ENCODE measurements around the gene SEPSECS. TPM values are rescaled to one million over a fixed set of nuclear protein-coding genes. Genes with fewer than 3 reads are reported as not detected.

SEPSECS gene
- total and polyA plus RNA-seq, 2 of the 8 experiments (the other 6 are each of a cell fraction or from before 2014, with no cell fraction given) = 1.9 to 4.1 TPM

DNA sequence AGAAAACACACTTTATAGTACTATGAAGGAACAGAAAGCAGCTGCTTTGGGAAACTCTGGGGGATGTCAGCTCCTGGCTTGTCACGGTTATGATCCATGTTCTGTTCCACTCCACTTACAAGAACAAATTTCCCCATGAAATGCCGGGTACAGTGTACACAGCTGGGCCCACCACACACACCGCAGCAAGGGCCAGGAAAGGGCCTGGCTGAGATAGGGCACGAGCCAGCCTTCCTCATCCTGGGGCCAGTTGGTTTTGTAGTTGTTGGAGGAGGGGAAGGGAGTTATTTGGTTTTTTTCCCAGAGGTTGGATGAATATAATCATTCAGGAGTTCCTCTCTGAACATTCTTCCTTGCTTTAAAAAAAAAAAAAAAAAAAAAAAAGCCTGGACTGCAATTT, 56.8 kb downstream of the SEPSECS start:
- Histone ChIP-seq H2BK20ac (ENCODE audit: low read length) (no peak overlapping the region), H3K4me3 (ENCODE audit: extremely low read depth in 1 of 4, insufficient read depth in 2 of 4, low read depth in 3 of 4, low read length in 4 of 4) (no peak overlapping the region), H3K23ac (ENCODE audit: insufficient read length) (no peak overlapping the region), H4K20me1 (replicated peaks in 1 of 2; ENCODE audit: control insufficient read depth in 1 of 2, insufficient read depth in 2 of 2, low read length in 2 of 2) (no peaks in the 10 kb centered on the region), H4K5ac (ENCODE audit: insufficient read length, low read depth, low read length) (no peak overlapping the region), H2BK12ac (ENCODE audit: low read depth, low read length) (no peak overlapping the region), H3K27ac (ENCODE audit: low read depth, low read length) (no peak overlapping the region), H2BK5ac (ENCODE audit: low read depth, low read length) (no peak overlapping the region), H3K36me3 (ENCODE audit: control insufficient read depth in 2 of 4, insufficient read depth in 4 of 4, low read length in 3 of 4) (no peaks in the 10 kb centered on the region), H3K9ac (replicated peaks in 1 of 4; ENCODE audit: extremely low read depth in 1 of 4, low read depth in 3 of 4, low read length in 3 of 4) (no peak overlapping the region), H3K79me2 (ENCODE audit: control insufficient read depth in 1 of 2, insufficient read depth in 2 of 2, low read length in 2 of 2) (no peaks in the 10 kb centered on the region), H2AK5ac (ENCODE audit: low read depth, low read length) (no peak overlapping the region), H2BK120ac (replicated peaks; ENCODE audit: low read depth, low read length) (no peak overlapping the region), H3K18ac (ENCODE audit: extremely low read depth, low read length) (no peak overlapping the region), H3K79me1 (ENCODE audit: low read depth, low read length) (no peaks in the 10 kb centered on the region), H3K14ac (ENCODE audit: insufficient read length) (no peak overlapping the region), H3K27me3 (replicated peaks in 1 of 4; ENCODE audit: control insufficient read depth in 3 of 4, extremely low read depth in 1 of 4, insufficient read depth in 3 of 4, low read length in 3 of 4) (no peaks in the 10 kb centered on the region; a peak in 1 of 7 replicates), H3K4ac (replicated peaks; ENCODE audit: insufficient read length, low read depth, low read length) (no peak overlapping the region), H4K8ac (ENCODE audit: extremely low read depth, insufficient read depth, low read length) (no peak overlapping the region), H2AFZ (ENCODE audit: low read length) (no peak overlapping the region), H3K4me2 (ENCODE audit: insufficient read depth in 1 of 2, low read depth in 2 of 2, low read length in 2 of 2) (no peak overlapping the region), H3K4me1 (replicated peaks in 1 of 4; ENCODE audit: control insufficient read depth in 3 of 4, insufficient read depth in 4 of 4, low read length in 3 of 4) (no peaks in the 10 kb centered on the region), H4K91ac (replicated peaks; ENCODE audit: insufficient read length, low read length) (no peak overlapping the region), H3K23me2 (ENCODE audit: low read depth, low read length) (no peaks in the 10 kb centered on the region; the same call in 1 of the 2 replicates), H3K9me3 (ENCODE audit: insufficient read depth in 2 of 2, low read depth in 1 of 2, low read length in 1 of 2) (no peaks in the 10 kb centered on the region; a peak in 1 of 4 replicates), H2BK15ac (ENCODE audit: low read length) (no peak overlapping the region), H3K56ac (replicated peaks; ENCODE audit: insufficient read length, low read depth, low read length) (no peak overlapping the region)
- no peak for FAIRE-seq
- CTCF ChIA-PET (ENCODE audit: partially characterized antibody) = interaction anchor here (1.0 to 1.5 kb wide), 2 partner anchors 15 to 41 kb away, joined by 4 to 8 read pairs; no protein-coding TSS in a partner anchor
- DNase-seq (ENCODE audit: low read depth in 1 of 2, low spot score in 2 of 2) = no peak
- WGBS, 2 experiments (ENCODE audit: extremely low coverage in 1 of 2, insufficient coverage in 1 of 2, insufficient read length in 1 of 2, insufficient replicate concordance in 2 of 2, low coverage in 1 of 2, low lambda C conversion rate in 2 of 2, missing lambda C conversion rate in 1 of 2) = 89% methylated on average over 4 of the region's 4 CpGs; no CpG with 5 or more reads in 1 of the 2 experiments
- POLR2A ChIA-PET (ENCODE audit: partially characterized antibody) = no interaction called here
- TF ChIP-seq TCF12 (IDR thresholded peaks at IDR 0.05; ENCODE audit: low read depth, low read length) (no peak), RBBP5 (IDR thresholded peaks at IDR 0.05; ENCODE audit: borderline replicate concordance, low read depth, low read length) (no peak)

All from H1 (cell line).